ENCODE results near the gene BMP5.

BMP5 gene

DNA sequence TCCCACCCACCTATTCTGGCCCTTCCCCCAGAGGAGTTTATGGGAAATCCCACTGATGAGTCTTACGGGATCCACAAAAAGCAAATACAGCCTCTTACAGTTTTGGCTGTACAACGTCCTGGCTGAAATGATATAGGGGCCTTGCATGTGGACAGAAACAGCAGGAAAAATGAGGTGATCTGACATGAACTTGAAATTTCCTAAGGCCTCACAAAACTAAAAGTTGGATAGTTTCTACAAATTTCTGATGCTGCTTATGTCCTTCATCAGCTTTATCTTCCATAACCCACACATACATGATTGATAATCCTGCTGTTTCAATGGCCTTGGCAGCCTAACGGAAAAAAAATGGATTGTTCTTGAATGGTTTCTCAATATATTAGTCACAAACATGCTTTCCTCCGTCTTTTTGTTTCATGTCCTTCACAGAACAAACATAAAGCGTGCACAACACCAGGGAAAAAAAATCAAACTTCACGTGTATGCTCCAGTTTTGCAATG is 118.8 kb downstream of the BMP5 start:
- no peak for TF ChIP-seq ZNF274 (IDR thresholded peaks at IDR 0.05; ENCODE audit: low read depth, low read length)
- H3K4me3 ChIP-seq (ENCODE audit: low read length): no peak overlapping the region

DNA sequence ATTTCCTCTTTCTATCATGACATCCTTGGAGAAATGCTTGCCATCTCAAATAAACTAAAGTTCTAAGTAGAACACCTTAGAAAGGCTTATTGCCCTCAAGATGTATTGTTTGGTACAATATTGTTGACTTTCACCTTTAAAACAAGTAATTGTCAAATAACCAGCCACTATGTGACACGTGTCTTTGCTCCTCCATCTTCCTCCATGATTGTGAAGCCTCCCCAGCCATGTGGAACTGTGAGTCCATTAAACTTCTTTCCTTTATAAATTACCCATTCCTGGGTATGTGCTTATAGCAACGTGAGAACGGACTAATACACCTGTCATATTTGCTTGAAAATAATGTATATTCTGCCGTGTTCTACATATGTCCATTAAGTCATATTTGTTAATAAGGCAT is 126.5 kb downstream of the BMP5 start:
- no peak for TF ChIP-seq ZNF274 (IDR thresholded peaks at IDR 0.05; ENCODE audit: low read depth, low read length)
- H3K4me3 ChIP-seq (ENCODE audit: low read length): no peak overlapping the region

DNA sequence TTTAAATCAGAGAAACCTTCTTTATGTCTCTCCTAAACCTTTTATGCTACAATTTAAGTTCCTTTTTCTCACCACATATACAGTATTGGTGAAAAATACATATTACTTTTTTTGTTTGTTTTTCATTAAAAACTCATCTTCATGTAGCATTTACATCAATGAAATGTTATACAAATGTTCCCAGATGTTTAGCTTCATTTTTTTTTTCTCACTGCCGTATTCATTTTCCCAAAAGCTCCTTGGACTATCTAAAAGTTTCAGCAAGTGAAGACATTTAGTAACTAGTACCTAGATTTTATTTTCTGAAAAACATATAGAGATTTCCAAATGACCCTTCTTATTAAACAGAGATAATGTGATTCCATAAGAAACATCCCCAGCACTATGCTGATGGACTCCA is 128.9 kb downstream of the BMP5 start:
- TF ChIP-seq ZNF274 (IDR thresholded peaks at IDR 0.05; ENCODE audit: low read depth, low read length): no peak
- no peak overlapping the region for H3K4me3 ChIP-seq (ENCODE audit: low read length)

DNA sequence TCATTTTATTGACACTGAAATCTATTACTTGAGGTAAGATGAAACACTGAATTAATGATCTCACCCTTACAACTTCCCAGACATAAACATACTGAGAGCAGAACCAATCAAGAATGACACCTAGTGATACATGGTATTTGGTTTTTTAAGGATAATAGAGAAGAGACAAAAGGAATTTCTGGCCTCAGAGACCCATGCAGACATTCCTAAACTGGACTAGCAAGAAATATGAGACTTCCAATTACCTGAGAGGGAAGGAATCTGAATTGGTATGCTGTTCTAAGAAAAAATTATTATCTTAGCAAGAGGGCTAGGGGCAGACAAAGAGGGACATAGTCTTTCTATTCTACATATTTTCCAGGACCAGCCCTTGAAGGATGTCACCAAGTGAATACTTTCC is 141.1 kb downstream of the BMP5 start:
- no peak overlapping the region for H3K4me3 ChIP-seq (ENCODE audit: low read length)
- TF ChIP-seq ZNF274 (IDR thresholded peaks at IDR 0.05; ENCODE audit: low read depth, low read length): no peak

DNA sequence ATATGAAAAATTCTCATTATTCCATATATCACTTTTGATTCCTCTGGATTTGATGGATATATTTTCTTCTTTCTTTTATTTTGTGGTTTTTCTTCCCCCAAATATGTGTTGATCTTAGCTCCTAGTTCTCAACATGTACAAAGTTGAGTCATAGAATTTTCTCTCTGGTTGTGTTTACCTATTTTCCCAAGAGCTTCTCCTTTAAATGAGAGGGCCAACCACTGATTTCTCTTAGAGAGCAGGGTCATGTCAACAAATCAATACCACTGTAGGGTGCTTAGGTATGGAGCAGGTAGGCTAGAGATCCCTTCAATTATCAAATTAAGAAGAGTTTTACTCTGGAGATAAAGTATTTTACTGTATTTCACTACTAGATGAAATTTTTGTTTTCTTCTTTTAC is 145.7 kb downstream of the BMP5 start:
- TF ChIP-seq ZNF274 (IDR thresholded peaks at IDR 0.05; ENCODE audit: low read depth, low read length): no peak
- H3K4me3 ChIP-seq (ENCODE audit: low read length): no peak overlapping the region

DNA sequence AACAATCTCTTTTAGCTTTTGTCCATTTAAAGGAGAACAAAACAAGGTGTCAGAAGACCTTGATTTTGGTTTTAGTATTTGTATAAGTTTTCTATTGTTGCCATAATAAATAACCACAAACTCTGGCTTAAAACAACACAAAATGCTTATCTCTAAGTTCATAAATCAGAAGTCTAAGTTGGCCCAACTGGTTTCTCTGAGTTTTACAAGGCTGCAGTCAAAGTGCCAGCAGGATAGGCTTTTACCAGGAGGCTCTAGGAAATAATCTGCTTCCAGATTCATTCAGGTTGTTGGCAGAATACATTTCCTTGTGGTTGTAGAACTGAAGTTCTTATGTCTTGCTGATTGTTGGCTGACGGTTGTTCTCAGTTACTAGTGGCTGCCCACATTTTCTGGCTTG is 149.2 kb downstream of the BMP5 start:
- no peak for TF ChIP-seq ZNF274 (IDR thresholded peaks at IDR 0.05; ENCODE audit: low read depth, low read length)
- H3K4me3 ChIP-seq (ENCODE audit: low read length): no peak overlapping the region

DNA sequence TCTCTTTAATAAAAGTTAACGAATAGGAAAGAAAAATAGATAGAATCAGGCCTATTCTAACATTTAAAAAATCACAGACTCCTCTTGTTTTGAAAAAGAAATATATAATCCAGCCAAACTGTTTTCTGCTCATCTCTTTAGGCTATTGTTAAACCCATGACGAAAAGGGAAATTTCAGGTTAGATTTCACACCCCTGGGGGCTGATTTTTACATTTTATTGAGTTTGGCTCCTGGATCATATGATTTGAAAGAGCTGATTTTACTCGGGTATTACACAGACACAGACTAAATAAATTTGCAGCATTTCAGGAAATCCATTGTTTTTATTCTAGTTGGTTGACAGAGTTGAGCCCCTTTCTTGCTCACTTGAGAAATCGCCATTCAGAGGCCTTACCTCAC is 160.6 kb downstream of the BMP5 start:
- H3K4me3 ChIP-seq (ENCODE audit: low read length): no peak overlapping the region
- TF ChIP-seq ZNF274 (IDR thresholded peaks at IDR 0.05; ENCODE audit: low read depth, low read length): no peak

DNA sequence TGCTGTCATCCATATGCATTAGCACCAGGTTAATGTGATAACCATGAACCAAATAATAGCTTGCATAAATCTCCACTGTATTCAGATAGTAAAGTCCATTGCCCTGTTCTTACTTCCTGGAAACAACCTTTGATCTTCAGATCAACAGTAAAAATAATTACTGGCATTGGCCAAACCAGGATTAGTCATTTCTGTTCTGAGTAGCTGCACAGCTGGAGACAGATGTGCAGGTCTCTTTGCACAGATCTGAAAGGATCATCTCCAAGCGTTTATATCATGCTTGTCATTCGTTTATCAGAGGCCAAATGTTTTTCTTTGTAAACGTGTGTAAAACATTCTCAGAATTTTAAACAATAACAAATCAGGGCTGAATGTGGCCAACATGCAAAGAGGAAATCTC is 162.0 kb downstream of the BMP5 start:
- H3K4me3 ChIP-seq (ENCODE audit: low read length): no peak overlapping the region
- no peak for TF ChIP-seq ZNF274 (IDR thresholded peaks at IDR 0.05; ENCODE audit: low read depth, low read length)

DNA sequence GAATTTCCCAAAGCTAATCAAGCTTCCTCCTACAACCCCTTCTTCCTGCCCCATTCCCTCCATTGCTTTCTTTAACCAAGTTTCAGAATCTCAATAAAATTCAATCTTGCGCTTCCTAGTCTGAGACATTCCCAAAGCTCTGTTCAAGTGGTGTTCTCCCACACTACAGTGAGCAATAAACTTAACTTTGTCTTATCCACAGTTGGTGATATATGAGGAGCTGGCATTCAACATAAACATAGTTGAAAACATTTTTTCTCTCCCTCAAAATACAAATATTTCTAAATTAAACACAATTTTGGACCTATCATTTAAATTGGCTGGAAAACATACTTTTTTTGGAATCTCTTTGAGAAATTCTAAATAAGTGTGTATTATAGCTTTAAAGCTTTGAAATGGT is 166.7 kb downstream of the BMP5 start:
- no peak for TF ChIP-seq ZNF274 (IDR thresholded peaks at IDR 0.05; ENCODE audit: low read depth, low read length)
- H3K4me3 ChIP-seq (ENCODE audit: low read length): no peak overlapping the region

DNA sequence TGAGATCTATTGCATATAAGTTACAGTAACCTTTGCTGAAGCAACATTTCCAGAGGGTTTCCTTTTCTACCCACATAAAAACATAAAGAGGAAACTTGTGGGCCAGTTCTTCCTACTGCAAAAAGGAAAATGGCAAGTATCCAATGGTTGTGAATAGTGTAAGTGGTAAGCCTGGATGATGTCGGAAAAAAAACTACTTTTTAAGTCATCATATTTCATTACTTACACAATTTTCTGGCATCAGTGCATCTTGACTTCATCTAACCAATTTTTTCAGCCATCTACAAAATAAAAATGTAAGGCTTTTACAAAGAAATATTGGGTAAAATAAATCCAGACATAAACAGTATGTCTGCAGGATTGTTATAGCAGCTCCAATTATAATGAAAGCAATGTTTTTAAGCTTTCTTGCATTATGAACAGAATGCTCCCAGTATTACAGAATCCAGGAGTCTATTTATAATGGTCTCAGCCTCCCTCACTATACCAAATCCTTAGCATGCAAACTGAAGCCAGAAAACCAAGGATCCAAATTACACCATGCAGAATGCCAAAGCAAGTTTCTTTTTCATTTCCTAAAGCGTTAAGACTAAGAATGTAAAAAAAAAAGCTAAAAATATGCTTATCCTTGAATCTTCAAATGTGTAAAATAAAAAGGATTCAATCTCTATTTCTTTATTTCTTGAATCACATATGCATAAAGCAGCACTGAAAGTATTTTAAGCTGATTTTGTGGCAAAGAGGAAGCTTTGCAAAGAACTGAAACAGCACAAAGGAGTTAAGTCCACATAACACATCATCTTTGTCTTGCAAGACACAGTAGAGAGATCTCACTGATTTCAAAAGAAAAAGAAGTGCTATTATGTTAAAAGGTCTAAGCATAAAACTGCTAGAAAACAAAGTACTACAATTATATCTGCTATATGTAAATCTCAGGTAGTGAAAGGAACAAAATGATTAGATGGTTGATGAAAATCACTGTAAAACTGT is 169.6 kb downstream of the BMP5 start:
- no peak for TF ChIP-seq ZNF274 (IDR thresholded peaks at IDR 0.05; ENCODE audit: low read depth, low read length)
- H3K4me3 ChIP-seq (ENCODE audit: low read length): no peak overlapping the region

DNA sequence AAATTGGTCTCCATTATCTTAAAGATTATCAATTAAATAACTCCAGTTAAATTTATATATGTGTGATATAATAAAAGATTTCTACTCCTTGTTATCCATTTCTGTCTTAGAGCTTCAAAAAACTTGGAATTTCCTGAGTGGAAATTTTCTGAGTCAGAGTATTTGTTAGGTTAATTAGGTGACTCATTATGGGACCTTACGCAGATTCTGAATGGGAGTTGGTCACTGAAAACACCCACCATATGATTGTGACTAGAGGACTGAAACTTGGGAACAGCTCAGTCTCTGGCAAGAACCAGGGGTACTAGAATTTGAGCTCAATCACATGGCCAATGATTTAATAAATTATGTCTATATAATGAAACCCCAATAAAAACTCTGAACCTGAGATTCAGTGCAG is 171.0 kb downstream of the BMP5 start:
- H3K4me3 ChIP-seq (ENCODE audit: low read length): no peak overlapping the region
- TF ChIP-seq ZNF274 (IDR thresholded peaks at IDR 0.05; ENCODE audit: low read depth, low read length): no peak
